Colon (tissue), 2 donors: ENCODE measurements around the gene HOGA1.

Experiments
- FAIRE-seq: peaks from 2 replicates; lab custom pipeline; 2012; peaks lifted over from hg19 to GRCh38; lab: Jason Lieb, UNC
- donor health status: control.
- donor health status: control.

The HOGA1 gene

DNA sequence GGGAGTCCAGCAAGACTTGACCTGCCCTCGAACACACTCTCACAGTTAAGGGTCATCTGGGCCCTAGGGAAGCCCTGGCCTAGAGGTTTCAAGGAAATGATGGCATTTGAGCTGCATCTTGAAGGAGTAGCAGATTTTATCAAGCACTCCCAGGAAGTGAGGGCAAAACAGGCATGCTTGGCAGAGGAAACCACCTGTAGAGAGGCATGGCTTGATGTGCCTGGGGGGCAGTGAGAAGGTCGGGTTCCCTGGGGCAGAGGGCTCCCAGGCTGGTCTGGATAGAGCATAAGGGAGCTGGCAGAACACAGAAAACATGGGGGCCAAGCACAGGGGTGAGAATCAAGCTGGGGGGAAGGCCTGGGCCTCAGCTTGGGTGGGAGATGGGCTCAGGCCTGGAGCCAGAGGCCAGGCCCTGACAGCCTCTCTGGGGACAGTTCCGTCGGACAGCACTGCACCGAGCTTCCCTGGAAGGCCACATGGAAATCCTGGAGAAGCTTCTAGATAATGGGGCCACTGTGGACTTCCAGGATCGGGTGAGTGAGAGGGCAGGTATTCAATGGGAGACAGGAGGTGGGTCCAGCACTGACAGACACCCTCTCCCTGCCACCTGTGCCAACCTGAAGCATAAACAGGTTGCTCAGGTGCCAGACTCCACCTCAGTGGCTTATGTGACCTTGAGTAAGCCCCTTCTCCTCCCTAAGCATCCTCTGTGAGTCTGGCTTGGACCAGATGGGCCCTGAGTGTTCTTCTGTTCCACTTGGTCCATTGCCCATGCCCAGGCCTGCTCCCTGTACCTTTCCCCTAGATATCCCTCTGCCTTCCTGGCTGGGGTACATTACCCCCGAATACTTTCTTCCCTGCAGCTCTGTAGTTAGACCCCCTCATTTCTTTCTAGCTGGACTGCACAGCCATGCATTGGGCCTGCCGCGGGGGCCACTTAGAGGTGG is 3.5 kb upstream of the HOGA1 start:
- no peak for FAIRE-seq

DNA sequence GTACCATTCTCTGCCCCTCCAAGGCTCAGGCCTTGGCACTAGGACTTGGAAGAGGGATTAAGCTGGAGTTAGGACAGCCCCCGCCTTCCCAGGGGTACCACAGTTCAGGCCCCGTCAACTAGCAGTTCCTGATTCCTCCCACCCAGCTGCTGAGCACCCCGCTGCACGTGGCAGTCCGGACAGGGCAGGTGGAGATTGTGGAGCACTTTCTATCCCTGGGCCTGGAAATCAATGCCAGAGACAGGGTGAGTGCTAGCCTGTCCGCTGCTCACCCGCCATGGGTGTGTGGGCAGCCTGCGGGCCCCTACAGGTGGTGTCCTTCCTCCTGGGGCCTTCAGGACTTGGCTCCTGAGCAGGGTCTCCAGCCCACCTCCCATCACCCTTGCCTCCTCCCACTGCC is 2.0 kb upstream of the HOGA1 start:
- FAIRE-seq: no peak

DNA sequence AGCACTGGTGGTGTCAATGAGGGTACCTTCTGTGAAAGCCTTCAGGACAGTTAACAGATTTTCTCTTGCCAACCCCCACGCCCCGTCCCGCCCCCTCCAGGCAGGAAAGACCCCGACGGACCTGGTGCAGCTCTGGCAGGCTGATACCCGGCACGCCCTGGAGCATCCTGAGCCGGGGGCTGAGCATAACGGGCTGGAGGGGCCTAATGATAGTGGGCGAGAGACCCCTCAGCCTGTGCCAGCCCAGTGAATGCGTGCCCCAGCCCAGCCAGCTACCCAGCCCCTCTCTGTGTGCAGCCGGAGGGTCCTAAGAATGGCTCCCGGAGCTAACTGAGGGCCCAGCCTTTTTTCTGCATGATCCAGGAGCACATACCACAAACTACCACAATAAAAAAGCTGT is 713 bp upstream of the HOGA1 start:
- FAIRE-seq: no peak

DNA sequence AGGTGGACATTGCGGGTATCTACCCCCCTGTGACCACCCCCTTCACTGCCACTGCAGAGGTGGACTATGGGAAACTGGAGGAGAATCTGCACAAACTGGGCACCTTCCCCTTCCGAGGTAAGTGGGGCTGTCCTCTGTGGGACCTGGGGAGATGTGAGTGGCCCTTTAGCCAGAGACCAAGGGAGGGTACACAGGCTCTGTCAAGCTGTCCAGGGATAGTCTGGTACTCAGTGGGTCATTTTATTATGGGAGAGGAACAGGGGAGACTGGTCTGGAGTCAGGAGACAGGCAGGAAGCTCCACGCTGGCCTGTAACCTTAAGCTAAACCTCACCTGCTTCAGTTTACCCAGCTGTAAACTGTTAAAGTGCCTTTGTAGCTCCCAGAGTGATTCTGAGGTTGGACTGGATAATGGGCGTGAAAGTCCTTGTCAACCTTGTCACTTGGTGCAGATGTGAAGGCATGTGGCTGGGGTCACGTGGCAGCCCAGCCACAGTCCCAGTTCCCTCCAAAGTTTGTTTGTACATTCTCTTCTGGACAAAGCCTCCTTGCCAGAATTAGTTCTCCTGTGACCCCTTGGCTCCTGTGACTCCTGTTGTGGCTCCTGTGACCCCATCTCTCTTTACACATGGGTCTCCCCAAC is 729 bp downstream of the HOGA1 start:
- no peak for FAIRE-seq

DNA sequence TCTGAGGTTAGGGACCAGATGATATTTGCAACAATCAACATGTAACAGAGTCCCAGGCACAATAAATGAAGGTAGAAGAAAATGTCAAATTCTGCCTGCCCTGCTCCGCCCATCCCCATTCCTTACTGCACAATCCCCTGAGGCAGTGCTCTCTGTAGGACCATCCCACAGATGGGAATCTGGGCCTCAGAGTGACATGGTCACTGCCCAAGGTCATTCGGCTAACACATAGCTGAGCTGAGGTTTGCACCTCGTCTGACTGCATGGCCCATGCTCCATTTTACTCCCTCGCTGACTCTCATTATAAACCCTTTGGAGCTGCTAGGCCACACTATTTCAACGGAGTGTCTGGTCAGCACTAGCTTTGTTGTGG is 1.2 kb downstream of the HOGA1 start:
- no peak for FAIRE-seq

DNA sequence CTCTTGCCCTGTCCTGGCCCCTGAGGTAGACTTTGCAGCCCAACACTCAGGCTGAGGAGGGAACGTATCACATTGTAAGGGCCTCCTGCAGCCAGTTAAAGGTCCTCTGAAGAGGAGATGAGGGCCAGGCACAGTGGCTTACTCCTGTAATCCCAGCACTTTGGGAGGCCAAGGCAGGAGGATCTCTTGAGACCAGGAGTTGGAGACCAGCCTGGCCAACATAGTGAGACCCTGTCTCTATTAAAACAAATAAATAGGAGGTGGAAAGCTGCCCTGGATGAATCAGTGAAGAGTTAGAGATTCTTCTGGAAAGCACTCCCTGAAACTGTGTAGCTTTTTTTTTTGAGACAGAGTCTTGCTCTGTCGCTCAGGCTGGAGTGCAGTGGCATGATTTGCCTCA is 3.0 kb downstream of the HOGA1 start:
- no peak for FAIRE-seq

DNA sequence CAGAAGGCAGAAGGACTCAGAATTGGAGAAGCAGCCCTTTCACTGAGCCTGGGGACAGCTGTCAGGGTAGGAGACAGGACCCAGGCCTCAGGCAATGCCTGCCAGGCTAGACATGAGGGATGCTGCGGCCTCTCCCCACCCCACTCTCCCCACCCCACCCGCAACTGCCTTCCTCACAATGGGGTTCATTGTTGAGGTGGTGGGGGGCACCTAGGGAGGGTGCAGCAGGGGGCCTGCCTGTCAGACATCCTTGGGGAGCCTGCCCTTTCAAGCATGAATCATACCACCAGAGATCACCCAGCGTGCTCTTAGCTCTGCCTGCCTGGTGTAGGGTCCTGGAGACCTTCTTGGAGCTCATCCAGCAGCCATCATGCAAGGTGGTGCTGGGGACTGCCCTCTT is 5.3 kb downstream of the HOGA1 start, which contains the start of gene C10orf62:
TSS of gene C10orf62 (plus strand) at position 243 of the 400 bp plus-strand sequence. CDS start 177 bp downstream, outside the sequence.
- no peak for FAIRE-seq

DNA sequence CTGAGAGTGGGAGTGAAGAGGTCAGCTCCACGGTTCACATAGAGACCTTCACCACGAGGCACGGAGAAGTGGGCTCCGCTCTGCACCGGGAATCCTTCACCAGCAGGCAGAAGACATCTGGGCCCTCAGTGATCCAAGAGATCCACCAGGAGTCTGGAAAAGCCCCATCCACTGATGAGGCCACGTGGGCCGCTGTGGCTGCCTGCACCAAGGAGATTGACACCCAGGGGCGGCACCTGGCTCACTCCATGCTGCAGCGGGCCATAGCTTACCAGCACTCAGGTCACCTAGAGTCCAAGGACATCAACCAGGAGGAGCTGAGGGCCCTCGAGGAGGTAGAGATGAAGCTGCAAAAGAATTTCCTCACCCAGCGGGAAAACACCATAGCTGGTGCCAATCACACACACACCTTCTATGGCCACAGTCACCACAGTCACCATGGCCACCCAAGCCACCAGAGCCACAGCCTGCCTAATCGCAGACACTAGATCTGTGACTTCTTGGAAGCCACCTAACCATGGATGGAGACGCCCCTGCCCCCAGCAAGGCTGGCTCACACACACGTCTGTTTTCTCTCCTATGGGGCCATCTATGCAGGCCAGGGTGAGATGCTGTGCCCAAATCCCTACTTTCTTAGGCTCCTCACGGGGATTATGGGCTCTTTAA is 6.0 kb downstream of the HOGA1 start:
- FAIRE-seq: no peak

DNA sequence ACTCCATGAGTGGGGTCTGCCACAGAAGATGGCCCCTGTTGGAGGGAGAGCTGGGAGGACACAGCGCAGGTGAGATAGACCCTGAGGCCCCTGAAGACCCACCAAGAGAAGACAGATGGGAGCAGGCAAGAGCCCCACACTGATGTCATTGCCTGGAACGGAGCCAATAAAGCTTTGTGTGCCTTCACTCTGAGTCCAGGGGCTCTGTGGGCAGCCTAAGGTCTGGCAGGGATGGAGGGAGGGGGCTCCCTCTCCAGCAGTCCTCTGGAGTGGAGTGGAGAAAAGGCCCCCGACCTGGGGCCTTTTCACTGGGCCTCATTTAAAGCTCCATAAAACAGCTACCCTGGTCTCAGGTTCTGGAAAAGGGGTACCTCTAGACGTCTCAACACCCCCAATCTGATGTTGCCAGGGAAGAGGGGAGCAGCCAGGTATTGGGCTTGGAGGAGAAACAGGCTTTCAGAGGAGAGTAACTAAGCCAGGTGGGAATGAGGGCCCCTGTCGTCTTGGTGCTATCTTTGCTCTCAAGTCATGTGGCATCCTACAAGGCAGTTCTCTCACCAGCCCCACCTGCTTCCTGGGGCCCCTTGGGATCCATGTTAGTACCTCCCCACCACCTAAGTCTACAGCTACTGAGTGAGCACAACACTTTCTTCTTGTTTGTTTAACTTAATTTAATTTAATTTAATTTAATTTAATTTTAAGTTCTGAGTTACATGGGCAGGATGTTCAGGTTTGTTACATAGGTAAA is 6.7 kb downstream of the HOGA1 start:
- no peak for FAIRE-seq

DNA sequence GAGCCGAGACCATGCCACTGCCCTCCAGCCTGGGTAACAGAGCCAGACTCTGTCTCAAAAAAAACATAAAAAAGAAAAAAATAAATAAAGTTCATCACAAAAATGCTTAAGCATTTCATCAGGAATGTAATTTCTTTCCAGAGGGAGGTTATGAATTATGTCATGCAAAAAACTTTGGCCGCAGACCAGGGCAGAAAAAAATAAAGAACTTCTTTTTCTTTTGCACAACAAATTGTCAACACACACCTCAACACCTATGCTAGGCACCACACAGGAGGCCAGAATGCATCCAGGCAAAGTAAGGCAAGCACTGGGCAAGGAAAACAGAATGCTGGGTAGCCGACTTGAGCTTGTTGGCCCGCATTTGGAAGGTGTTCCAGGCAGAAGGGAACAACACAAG is 9.2 kb downstream of the HOGA1 start:
- FAIRE-seq: no peak

DNA sequence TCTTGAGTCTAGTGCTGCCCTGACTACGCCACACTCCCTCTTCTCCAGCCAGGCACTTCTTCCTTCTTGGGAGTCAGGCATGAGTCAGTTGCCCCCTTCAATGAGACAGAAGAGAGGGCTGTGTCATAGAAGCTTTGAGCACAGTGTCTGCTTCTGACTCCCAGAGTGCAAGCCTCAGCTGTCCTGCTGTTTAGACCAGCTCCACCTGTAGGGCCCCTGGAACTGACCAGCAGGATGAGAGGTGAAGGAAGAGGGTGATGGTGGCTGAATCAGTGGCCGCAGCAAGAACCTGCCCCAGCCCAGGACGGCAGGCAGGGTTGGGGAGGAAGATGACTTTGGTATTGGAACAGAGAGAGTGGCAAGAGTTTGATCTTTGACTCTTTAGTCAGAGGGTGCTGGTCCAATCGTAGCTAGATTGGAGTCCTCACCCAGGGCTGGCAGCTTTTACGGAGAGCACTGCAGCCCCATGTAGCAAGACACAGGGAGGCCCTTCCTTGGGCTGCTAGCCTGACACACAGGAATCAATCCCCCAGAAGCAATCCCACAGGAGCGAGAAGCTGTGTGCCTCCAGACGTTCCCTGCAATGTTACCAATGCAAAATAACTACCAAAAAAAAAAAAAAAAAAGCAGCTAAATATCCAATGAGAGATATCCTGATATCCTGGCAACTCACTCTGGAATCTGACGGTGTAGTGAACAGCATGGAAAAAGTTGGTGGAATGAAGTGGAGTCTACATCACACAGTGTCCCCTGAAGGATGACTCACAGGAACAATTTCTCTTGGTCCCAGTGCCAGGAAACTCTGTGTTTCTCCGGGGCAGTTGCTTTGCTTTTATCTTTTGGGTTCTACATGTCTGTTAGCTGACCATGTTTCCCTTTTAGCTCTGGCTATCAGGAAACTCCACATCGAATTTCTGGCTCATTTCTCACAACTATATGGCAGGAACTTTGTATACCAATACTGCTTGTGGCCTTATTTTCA is 12.2 kb downstream of the HOGA1 start:
- FAIRE-seq: no peak

DNA sequence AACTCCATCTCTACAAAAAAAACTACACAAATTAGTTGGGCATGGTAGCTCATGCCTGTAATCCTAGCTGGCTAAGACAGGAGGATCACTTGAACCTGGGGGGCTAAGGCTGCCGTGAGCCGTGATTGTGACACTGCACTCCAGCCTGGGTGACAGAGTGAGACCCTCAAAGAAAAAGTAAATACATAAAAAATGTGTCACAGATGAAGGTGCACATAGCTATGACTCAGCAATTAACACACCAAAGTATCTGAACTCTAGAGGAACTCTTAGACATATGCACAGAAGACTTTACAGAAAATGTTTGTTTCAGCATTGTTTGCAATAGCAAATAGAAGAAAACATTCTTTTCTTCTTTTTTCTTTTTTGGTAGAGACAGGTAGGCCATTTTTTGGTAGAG is 13.6 kb downstream of the HOGA1 start:
- FAIRE-seq: no peak

DNA sequence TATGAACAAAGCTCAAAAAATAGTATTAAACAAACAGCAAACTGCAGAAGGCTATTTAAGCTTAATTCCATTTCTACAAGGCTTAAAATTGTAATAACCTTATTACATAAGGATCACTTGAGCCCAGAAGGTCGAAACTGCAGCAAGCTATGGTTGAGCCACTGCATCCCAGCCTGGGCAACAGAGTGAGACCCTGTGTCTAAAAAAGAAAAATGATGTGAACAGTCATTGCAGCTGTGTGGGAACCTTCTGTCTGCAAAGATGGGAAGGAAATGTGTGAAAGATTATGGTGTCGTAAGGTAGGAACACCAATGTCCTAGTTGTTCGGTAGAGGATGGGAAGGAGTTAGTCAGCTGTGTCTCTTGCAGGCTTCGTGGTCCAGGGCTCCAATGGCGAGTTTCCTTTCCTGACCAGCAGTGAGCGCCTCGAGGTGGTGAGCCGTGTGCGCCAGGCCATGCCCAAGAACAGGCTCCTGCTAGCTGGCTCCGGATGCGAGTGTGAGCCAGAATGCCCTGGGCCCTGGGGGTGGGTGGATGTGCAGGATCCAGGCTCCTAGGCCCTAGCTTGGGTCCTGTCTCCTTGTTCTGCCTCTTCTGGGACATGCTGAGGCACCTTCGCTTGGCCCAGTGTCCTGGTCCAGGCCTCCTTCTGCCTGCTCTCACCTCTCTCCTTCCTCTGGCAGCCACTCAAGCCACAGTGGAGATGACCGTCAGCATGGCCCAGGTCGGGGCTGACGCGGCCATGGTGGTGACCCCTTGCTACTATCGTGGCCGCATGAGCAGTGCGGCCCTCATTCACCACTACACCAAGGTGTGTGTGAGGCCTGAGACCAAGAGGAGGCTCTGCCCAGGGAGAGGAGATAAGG is 14.4 kb downstream of the HOGA1 start:
- FAIRE-seq: no peak

DNA sequence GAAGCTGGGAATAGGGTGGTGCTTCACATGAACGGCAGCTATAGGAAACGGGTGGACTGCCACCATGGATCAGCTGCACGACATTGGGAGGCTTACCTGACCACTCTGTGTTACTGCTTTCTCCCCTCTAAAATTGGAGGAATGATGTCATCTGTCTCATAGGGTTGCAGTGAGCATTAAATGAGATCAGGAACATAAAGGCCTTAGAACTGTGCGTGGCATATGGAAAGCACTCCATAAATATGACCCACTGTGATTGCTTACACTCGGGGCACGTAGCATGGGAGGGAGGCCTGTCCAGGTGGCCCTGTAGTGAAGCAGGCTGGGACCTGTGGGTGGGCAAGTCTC is 15.1 kb downstream of the HOGA1 start:
- no peak for FAIRE-seq

DNA sequence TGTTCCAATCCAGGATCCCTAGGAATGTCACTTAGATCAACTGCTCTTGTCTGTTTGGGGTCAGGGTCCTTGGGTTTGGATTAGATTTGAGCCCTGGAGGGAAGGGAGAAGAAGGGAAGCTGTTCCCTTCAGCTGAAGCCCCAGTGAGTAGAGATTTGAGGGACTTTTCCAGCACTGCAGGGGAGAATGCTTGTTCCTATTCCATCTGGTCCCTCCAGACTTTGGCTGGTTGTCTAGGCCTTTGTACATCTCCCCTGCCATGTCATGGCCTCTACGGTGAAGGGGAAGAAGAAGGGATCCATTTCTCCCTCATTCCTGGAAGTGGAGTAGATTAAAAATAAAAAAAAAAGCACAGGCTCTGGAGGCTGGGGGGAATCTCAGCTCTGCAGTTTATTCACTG is 16.4 kb downstream of the HOGA1 start:
- FAIRE-seq: no peak

DNA sequence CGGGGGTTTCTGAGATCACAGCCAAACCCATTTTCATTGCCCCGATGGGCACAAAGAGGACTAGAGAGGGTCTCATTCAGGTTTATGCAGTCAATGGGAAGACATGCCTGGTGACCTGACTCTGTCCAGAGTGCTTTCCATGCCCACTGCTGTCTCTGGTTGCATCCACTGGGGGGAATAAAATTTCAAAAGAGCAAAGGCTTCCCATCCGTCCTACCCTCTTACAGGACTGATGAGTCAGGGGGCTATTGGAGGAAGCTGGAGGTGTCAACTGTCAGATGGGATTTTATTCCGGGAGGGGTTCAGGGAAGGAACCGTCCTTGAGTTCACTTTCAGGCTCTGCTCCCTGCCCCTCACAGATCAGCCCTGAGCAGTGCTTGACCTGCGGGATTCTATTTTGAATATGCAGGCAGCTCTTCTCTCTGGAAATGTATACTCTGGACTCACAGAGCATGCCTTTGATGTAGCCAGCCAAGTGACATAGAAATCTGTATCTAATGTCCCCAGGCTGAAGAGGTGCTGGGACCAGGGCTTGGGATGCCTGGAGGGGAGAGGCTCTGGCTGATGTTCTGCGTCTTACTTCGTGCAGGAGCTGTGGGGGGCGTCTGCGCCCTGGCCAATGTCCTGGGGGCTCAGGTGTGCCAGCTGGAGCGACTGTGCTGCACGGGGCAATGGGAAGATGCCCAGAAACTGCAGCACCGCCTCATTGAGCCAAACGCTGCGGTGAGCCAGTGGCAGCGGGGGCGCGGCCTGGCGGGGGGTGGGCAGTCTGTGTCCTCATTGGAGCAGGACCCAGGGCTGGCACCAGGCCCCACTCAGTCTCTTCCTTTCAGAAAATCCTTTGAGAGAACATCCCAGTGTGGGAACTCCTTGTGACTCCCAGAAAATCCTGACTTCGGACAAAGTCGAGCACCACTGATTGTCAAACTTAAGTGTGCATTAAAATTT is 17.4 kb downstream of the HOGA1 start:
- no peak for FAIRE-seq

DNA sequence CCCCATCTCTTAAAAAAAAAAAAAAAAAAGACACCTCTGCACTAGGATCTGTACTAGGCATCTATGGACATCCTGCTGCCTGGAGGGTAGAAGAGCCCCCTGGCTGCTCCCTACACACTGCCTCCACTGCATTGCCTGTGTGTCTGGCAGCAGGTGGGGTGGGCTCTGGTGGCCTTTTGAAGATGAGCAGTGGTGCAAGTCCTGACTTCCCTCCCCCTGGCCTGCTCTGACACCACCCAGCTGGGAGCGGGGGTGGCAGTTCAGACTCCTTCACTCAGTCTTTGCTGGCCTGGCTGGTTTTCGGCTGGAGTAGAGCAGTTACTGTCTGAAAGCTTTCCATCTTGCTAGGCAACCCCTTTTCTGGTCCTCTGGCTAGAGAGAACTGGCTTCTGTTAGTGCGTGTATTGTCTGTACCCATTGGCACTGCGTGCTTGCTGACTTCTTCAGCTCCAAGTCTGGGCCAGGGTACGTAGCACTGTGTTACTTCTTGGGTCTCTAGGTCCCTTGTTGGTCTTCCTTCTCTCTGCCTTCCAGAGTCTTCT is 23.0 kb downstream of the HOGA1 start:
- FAIRE-seq: no peak

DNA sequence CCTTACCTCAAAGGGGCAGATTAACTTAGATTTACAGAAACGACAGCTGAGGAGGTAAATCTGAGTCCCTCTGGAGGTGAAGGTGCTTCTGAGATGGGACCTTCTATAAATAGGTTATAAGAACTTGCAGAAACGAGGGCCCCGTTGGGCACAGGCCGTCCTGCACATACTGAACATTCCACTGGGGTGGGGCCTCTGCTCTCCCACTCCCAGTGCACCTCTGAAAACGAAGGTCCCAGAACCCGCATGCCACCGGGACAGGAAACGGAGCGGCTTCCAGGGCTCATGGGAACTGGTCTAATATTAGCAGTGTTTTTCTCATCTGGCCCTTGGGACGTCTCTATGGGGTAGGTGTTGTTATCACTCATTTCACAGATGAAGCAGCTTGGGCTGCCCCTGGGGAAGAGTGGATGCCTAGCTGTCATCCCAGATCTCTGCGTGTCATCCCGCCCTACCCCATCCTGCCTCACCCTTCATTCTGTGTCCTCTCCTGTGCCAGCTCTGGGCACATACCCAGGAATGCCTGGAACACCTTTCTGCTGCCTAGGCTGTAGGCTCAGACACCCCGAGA is 24.9 kb downstream of the HOGA1 start:
- FAIRE-seq: no peak
